OCI-LY1 (cell line): ENCODE measurements around the gene DNAH17.

Source experiments
- EZH2 ChIP-seq: fragments of 200-600 bp; sonication (generic), shearing (Covaris generic); IDR thresholded peaks from 2 replicates; pipeline ENCODE4 v1.8.0; 2017; ENCODE audit warnings: borderline replicate concordance, mixed run types, mild to moderate bottlenecking, antibody characterized with exemption, low read length, moderate library complexity, mixed read lengths
- TF ChIP-seq, protein P1 (sequence below): fragments of 200-600 bp; sonication (generic), shearing (Covaris generic); IDR thresholded peaks from 2 replicates; pipeline ENCODE4 v1.5.1; 2017; ENCODE audit warnings: mild to moderate bottlenecking, antibody characterized with exemption, low read length, moderate library complexity, mixed read lengths

DNA sequence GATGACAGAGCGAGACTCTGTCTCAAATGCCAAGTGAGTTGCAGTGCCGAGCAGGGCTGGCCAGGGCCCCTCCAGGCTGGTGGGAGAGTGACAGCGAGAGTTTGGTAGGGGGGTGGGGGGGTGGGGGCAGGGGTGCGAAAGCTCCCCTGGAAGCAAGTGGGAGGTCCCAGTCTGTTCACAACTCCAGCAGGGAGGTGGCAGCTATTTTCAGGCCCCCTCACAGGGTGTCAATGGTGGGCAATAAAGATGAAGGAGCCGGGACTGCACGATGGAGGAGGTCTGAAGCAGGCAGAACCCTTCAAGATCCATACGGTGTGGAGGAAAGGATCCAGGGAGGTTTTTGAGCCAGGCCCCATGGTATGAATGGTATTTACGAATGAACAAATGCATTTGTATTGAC is 115.0 kb downstream of the DNAH17 start:
- TF ChIP-seq, protein P1, sequence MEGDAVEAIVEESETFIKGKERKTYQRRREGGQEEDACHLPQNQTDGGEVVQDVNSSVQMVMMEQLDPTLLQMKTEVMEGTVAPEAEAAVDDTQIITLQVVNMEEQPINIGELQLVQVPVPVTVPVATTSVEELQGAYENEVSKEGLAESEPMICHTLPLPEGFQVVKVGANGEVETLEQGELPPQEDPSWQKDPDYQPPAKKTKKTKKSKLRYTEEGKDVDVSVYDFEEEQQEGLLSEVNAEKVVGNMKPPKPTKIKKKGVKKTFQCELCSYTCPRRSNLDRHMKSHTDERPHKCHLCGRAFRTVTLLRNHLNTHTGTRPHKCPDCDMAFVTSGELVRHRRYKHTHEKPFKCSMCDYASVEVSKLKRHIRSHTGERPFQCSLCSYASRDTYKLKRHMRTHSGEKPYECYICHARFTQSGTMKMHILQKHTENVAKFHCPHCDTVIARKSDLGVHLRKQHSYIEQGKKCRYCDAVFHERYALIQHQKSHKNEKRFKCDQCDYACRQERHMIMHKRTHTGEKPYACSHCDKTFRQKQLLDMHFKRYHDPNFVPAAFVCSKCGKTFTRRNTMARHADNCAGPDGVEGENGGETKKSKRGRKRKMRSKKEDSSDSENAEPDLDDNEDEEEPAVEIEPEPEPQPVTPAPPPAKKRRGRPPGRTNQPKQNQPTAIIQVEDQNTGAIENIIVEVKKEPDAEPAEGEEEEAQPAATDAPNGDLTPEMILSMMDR = no peak
- no peak for TF ChIP-seq EZH2
